ENCODE data around the gene TRIM58. TPM values are rescaled to one million over a fixed set of nuclear protein-coding genes. Genes with fewer than 3 reads are reported as not detected.

The TRIM58 gene
- total RNA-seq, 2 experiments from 2014 or later = 0.11 TPM; not detected in 1

GRCh38 chr1:247845011-247845692, 11.8 kb upstream of the TRIM58 start:
- CTCF ChIA-PET = no interaction called here
- Mint-ChIP-seq H3K4me3 (no peak overlapping the region), H3K36me3 (ENCODE audit: low read depth) (no peaks in the 10 kb centered on the region), H3K9me3 (no peaks in the 10 kb centered on the region), H3K27ac (no peak overlapping the region), H3K27me3 (no peaks in the 10 kb centered on the region), H3K4me1 (ENCODE audit: low read depth) (peaks cover 3% of the 10 kb centered on the region)
- POLR2A ChIA-PET = no interaction called here
- ATAC-seq (no peak), DNase-seq (no peak)
- no peak for TF ChIP-seq CTCF (IDR thresholded peaks at IDR 0.05)
- intact Hi-C loops (cut with micrococcal nuclease) = no loop called here

- Mint-ChIP-seq H3K36me3 (ENCODE audit: low read depth) (no peaks in the 10 kb centered on the region), H3K4me1 (ENCODE audit: low read depth) (peaks cover 3% of the 10 kb centered on the region), H3K27me3 (no peaks in the 10 kb centered on the region), H3K27ac (no peak overlapping the region), H3K4me3 (no peak overlapping the region), H3K9me3 (no peaks in the 10 kb centered on the region)
- no peak for TF ChIP-seq CTCF (IDR thresholded peaks at IDR 0.05)
- ChIA-PET POLR2A (no interaction called here), CTCF (no interaction called here)
- intact Hi-C loops (cut with micrococcal nuclease) = no loop called here
- ATAC-seq = no peak
- DNase-seq = no peak
Observed at GRCh38 chr1:247845693-247846017, 11.3 kb upstream of the TRIM58 start.

- no peak for ATAC-seq
- ChIA-PET CTCF (no interaction called here), POLR2A (no interaction called here)
- no peak for DNase-seq
- H3K36me3 Mint-ChIP-seq (ENCODE audit: low read depth) = no peaks in the 10 kb centered on the region
- H3K27ac Mint-ChIP-seq = no peak overlapping the region
- no peaks in the 10 kb centered on the region for H3K9me3 Mint-ChIP-seq
- no peak overlapping the region for H3K4me3 Mint-ChIP-seq
- intact Hi-C loops (cut with micrococcal nuclease) = no loop called here
- TF ChIP-seq CTCF (IDR thresholded peaks at IDR 0.05) = no peak
- peaks cover 14% of the 10 kb centered on the region for H3K27me3 Mint-ChIP-seq
- H3K4me1 Mint-ChIP-seq (ENCODE audit: low read depth) = no peaks in the 10 kb centered on the region
Observed at GRCh38 chr1:247848346-247848745, 8.6 kb upstream of the TRIM58 start.

GRCh38 chr1:247849616-247850015, 7.4 kb upstream of the TRIM58 start:
- peaks cover 17% of the 10 kb centered on the region for H3K27me3 Mint-ChIP-seq
- no peak for ATAC-seq
- TF ChIP-seq CTCF (IDR thresholded peaks at IDR 0.05) = no peak

GRCh38 chr1:247854899-247855545, 2.0 kb upstream of the TRIM58 start:
- ChIA-PET POLR2A (no interaction called here), CTCF (no interaction called here)
- peaks cover 34% of the 10 kb centered on the region for H3K27me3 Mint-ChIP-seq
- no peaks in the 10 kb centered on the region for H3K9me3 Mint-ChIP-seq
- no peaks in the 10 kb centered on the region for H3K36me3 Mint-ChIP-seq (ENCODE audit: low read depth)
- no peak for ATAC-seq
- no peak overlapping the region for H3K4me3 Mint-ChIP-seq
- no peak for TF ChIP-seq CTCF (IDR thresholded peaks at IDR 0.05)
- intact Hi-C loops (cut with micrococcal nuclease) = no loop called here
- H3K27ac Mint-ChIP-seq = no peak overlapping the region
- no peak for DNase-seq
- H3K4me1 Mint-ChIP-seq (ENCODE audit: low read depth) = peaks cover 6% of the 10 kb centered on the region

More at GRCh38 chr1:247849616-247850015, 7.4 kb upstream of the TRIM58 start:
- Mint-ChIP-seq H3K4me1 (ENCODE audit: low read depth) (no peaks in the 10 kb centered on the region), H3K4me3 (no peak overlapping the region), H3K36me3 (ENCODE audit: low read depth) (no peaks in the 10 kb centered on the region), H3K9me3 (no peaks in the 10 kb centered on the region), H3K27ac (no peak overlapping the region)
- intact Hi-C loops (cut with micrococcal nuclease) = no loop called here
- ChIA-PET CTCF (no interaction called here), POLR2A (no interaction called here)
- DNase-seq = no peak

All from activated CD8-positive, alpha-beta T cell treated with anti-CD3 and anti-CD28 coated beads for 36 hours (primary cell).